Glomerular visceral epithelial cell (primary cell): ENCODE measurements around the gene CFAP74.

Source experiments
- DNase-seq: peaks from one replicate; pipeline ENCODE4 v3.0.0-alpha.2; 2016; ENCODE audit errors: extremely low spot score

Gene CFAP74

GRCh38 chr1:2019172-2019543, 15.6 kb upstream of the CFAP74 start, which contains the start of gene GABRD:
GABRD (plus strand) TSS chr1:2019345; CDS start chr1:2019424, 79 bp downstream.
- no peak for DNase-seq

GRCh38 chr1:2018217-2019171, 14.9 kb upstream of the CFAP74 start:
- DNase-seq = no peak

GRCh38 chr1:2016123-2016522, 12.5 kb upstream of the CFAP74 start:
- no peak for DNase-seq

GRCh38 chr1:2014741-2015735, 11.5 kb upstream of the CFAP74 start:
- peak; percentile 34 for DNase-seq

GRCh38 chr1:2014181-2014580, 10.6 kb upstream of the CFAP74 start:
- no peak for DNase-seq

GRCh38 chr1:2009101-2010053, 5.8 kb upstream of the CFAP74 start:
- no peak for DNase-seq

GRCh38 chr1:2004856-2005255, 1.3 kb upstream of the CFAP74 start:
- DNase-seq = no peak

- no peak for DNase-seq
Measured at GRCh38 chr1:2001773-2002411, 1.7 kb downstream of the CFAP74 start.

- no peak for DNase-seq
Measured at GRCh38 chr1:2000850-2001249, 2.7 kb downstream of the CFAP74 start.

- no peak for DNase-seq
Measured at GRCh38 chr1:2000432-2000831, 3.2 kb downstream of the CFAP74 start.

GRCh38 chr1:1997576-1997975, 6.0 kb downstream of the CFAP74 start:
- no peak for DNase-seq

GRCh38 chr1:1996207-1996651, 7.4 kb downstream of the CFAP74 start:
- DNase-seq = no peak

GRCh38 chr1:1994536-1994935, 9.1 kb downstream of the CFAP74 start:
- DNase-seq = no peak

- no peak for DNase-seq
Measured at GRCh38 chr1:1990222-1990621, 13.4 kb downstream of the CFAP74 start.

GRCh38 chr1:1989789-1990188, 13.8 kb downstream of the CFAP74 start:
- no peak for DNase-seq

GRCh38 chr1:1989102-1989542, 14.5 kb downstream of the CFAP74 start:
- peak; percentile 23 for DNase-seq

GRCh38 chr1:1988061-1988945, 15.3 kb downstream of the CFAP74 start:
- no peak for DNase-seq

GRCh38 chr1:1987142-1987510, 16.5 kb downstream of the CFAP74 start:
- DNase-seq = no peak

GRCh38 chr1:1986451-1987141, 17.0 kb downstream of the CFAP74 start:
- DNase-seq = no peak
